Activated T-helper 1 cell treated with anti-CD3 and anti-CD28 coated beads, Interleukin-12 subunit alpha, Interleukin-12 subunit beta, Interleukin-2, Interleukin-4 antibody, amounts not matched to agents 30 ng/mL and 10 ng/mL and 1 ng/mL, durations not matched to agents 14 hours and 24 hours and 36 hours (primary cell): ENCODE measurements around the gene CHD2. TPM values are rescaled to one million over a fixed set of nuclear protein-coding genes. Genes with fewer than 3 reads are reported as not detected.
"Not testable (repeated sequence)": the region's sequence is repeated elsewhere in the genome, so short reads cannot be mapped to it uniquely, and the experiment has no call there.

Experiments used
- DNase-seq: peaks from one replicate; pipeline ENCODE4 v3.0.0; 2021; ENCODE audit warnings: low spot score
- H3K27ac Mint-ChIP-seq: one replicate; pipeline ENCODE4 v1.8.0; 2021; ENCODE audit warnings: mild to moderate bottlenecking, mixed read lengths
- H3K27me3 Mint-ChIP-seq: one replicate; pipeline ENCODE4 v1.8.0; 2022; ENCODE audit warnings: mild to moderate bottlenecking, moderate library complexity, mixed read lengths; ENCODE audit not compliant: insufficient read depth
- H3K36me3 Mint-ChIP-seq: one replicate; pipeline ENCODE4 v1.8.0; 2021; ENCODE audit warnings: low read depth, mixed read lengths
- H3K4me1 Mint-ChIP-seq: one replicate; pipeline ENCODE4 v1.8.0; 2021; ENCODE audit warnings: low read depth, mixed read lengths
- H3K4me3 Mint-ChIP-seq: one replicate; pipeline ENCODE4 v1.8.0; 2021; ENCODE audit warnings: mild to moderate bottlenecking, moderate library complexity, mixed read lengths
- H3K9me3 Mint-ChIP-seq: one replicate; pipeline ENCODE4 v1.8.0; 2021; ENCODE audit warnings: mixed read lengths
- intact Hi-C: fragments of 100-400 bp; cut with micrococcal nuclease; formaldehyde crosslinking; loops from one replicate; pipeline ENCODE4 v1.15.1; 2024
- total RNA-seq: library from RNA; stranded (reverse); gene quantifications from 2 replicates; pipeline ENCODE4 v1.2.3, GENCODE V29; 2022

The CHD2 gene
- 102 and 104 TPM in 2 replicates for total RNA-seq

DNA sequence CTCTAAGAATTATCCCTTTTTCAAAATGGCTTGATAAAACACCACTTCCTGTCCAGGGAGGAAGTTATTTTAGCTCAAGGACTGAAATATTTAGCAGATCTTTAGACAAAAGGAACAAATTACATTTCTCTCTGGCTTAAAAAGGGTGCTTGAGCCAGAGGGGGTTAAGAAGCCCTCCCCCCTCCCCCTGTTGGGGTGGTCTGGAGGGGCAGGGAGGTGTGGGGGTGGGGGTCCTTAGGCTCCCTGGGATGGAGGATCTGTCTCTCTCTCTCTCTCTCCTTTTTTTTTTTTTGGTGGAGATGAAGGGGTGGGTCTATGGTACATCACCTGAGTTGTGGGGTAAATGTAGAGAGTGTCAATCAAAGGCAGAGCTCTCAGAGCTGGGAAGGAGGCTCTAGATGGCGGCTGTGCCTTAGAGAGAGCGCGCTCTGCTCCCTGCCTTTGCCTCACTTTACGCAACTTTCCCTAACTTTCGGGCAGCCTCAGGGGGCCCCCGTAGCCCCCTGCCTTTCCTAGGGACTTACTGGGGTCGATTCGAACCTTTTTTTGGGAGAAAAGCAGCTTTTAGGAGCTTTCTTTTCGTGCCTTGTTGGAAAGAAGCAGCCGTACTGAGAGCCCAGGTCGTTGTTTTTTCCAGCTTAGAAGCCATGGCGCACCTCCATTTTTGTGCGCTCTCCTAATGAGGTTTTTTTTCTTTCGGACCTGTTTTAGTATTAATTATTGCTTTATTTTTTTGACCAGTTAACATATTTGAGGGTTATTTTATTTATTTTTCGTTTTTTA lies at the start of gene CHD2:
CHD2 (plus strand) TSS at position 377 of the 783 bp plus-strand sequence. CDS start 914 bp downstream, outside the sequence.
- Mint-ChIP-seq H3K27me3 (no peaks in the 10 kb centered on the region), H3K36me3 (peaks cover 66% of the 10 kb centered on the region), H3K9me3 (peaks cover 13% of the 10 kb centered on the region), H3K4me1 (peaks cover 62% of the 10 kb centered on the region), H3K27ac (peak within 1 kb of the TSS; percentile 98), H3K4me3 (peak within 1 kb of the TSS; percentile 93)
- intact Hi-C loops = loop anchor here (1.0 to 10.0 kb wide), 4 partner anchors 9 to 1332 kb away; partner anchors contain the start of genes MCTP2 and SLCO3A1
- peak; percentile 64 for DNase-seq

GRCh38 chr15:92853222-92853621 lies 46.9 kb upstream of the CHD2 start:
- Mint-ChIP-seq H3K36me3 (no peaks in the 10 kb centered on the region), H3K4me3 (no peak overlapping the region), H3K9me3 (no peaks in the 10 kb centered on the region), H3K4me1 (peaks cover 32% of the 10 kb centered on the region), H3K27ac (no peak overlapping the region), H3K27me3 (no peaks in the 10 kb centered on the region)
- DNase-seq = no peak
- intact Hi-C loops = no loop called here

- peaks cover 2% of the 10 kb centered on the region for H3K27me3 Mint-ChIP-seq
- no peak overlapping the region for H3K4me3 Mint-ChIP-seq
- H3K4me1 Mint-ChIP-seq = peaks cover 8% of the 10 kb centered on the region
- peaks cover 7% of the 10 kb centered on the region for H3K36me3 Mint-ChIP-seq
- peaks cover 14% of the 10 kb centered on the region for H3K9me3 Mint-ChIP-seq
- H3K27ac Mint-ChIP-seq = no peak overlapping the region
- DNase-seq = no peak
- intact Hi-C loops = no loop called here
These were observed 38.4 kb upstream of the CHD2 start for GRCh38 chr15:92861742-92862141.

- H3K36me3 Mint-ChIP-seq = peaks cover 7% of the 10 kb centered on the region
- H3K27me3 Mint-ChIP-seq = peaks cover 2% of the 10 kb centered on the region
- peaks cover 5% of the 10 kb centered on the region for H3K4me1 Mint-ChIP-seq
- no peak overlapping the region for H3K4me3 Mint-ChIP-seq
- H3K9me3 Mint-ChIP-seq = peaks cover 14% of the 10 kb centered on the region
- intact Hi-C loops = no loop called here
- H3K27ac Mint-ChIP-seq = no peak overlapping the region
- no peak for DNase-seq
These were observed 35.9 kb upstream of the CHD2 start for GRCh38 chr15:92864127-92864814.

GRCh38 chr15:92869263-92869940 lies 30.7 kb upstream of the CHD2 start:
- intact Hi-C loops = no loop called here
- no peak for DNase-seq
- Mint-ChIP-seq H3K9me3 (no peaks in the 10 kb centered on the region), H3K4me1 (peaks cover 7% of the 10 kb centered on the region), H3K36me3 (no peaks in the 10 kb centered on the region), H3K27me3 (peaks cover 1% of the 10 kb centered on the region), H3K4me3 (no peak overlapping the region), H3K27ac (no peak overlapping the region)

DNA sequence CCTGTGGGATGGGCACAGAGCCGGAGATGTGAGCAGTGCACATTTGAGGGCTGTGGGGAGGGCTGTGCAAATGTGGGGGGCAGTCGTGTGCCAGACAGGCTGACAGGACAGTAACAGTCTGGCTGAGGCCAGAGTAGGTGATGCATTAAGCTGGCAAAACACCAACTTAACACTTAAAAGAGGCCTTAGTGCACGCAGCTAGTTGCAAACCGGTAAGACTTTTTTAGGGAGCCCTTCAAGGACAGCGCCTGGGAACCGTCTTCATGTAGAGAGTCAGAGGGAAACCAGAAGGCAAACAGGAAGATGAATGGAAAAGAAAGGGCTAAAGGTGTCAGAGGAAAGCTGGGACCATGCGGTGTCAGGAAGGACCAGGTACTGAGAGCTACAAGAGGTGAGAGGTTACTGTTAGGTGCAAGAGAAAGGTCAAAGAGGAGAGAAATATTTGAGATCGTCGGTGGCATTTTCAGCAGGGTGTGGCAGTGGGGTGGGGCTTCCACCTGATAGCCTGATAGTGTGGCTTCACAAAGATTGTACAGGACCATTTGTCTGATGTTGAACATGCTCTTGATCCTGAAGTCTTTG lies 30.0 kb upstream of the CHD2 start:
- no peak overlapping the region for H3K4me3 Mint-ChIP-seq
- H3K9me3 Mint-ChIP-seq = no peaks in the 10 kb centered on the region
- H3K27ac Mint-ChIP-seq = no peak overlapping the region
- intact Hi-C loops = no loop called here
- DNase-seq = no peak
- H3K27me3 Mint-ChIP-seq = peaks cover 1% of the 10 kb centered on the region
- peaks cover 7% of the 10 kb centered on the region for H3K4me1 Mint-ChIP-seq
- H3K36me3 Mint-ChIP-seq = no peaks in the 10 kb centered on the region

DNA sequence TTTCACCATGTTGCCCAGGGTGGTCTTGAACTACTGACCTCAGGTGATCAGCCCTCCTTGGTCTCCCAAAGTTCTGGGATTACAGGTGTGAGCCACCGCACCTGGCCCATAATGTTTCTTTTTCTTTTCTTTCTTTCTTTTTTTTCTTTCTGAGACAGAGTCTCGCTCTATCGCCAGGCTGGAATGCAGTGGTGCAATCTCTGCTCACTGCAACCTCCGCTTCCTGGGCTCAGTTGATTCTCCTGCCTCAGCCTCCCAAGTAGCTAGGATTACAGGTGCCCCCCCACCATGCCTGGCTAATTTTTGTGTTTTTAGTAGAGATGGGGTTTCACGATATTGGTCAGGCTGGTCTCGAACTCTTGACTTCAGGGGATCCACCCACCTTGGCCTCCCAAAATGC lies 27.2 kb upstream of the CHD2 start:
- H3K27me3 Mint-ChIP-seq, H3K9me3 Mint-ChIP-seq, H3K27ac Mint-ChIP-seq, DNase-seq, H3K4me3 Mint-ChIP-seq, intact Hi-C loops, H3K36me3 Mint-ChIP-seq: not testable (repeated sequence)
- peaks cover 15% of the 10 kb centered on the region for H3K4me1 Mint-ChIP-seq

DNA sequence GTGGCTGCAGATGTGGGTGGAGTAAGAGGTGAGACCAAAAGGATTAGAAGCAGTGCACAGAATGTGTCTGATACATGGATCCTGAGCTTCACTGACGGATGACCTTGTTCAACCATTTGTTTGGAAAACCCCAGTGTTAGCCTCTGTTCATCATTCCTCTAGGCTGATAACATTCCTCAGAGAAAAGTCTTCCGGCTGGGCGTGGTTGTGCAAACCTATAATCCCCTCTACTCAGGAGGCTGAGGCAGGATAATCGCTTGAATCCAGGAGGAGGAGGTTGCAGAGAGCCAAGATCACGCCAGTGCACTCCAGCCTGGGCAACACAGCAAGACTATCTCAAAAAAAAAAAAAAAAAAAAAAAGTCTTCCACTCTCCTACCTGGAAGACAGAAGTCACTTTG lies 23.1 kb upstream of the CHD2 start:
- H3K4me1 Mint-ChIP-seq = peaks cover 36% of the 10 kb centered on the region
- H3K9me3 Mint-ChIP-seq = no peaks in the 10 kb centered on the region
- no peak overlapping the region for H3K27ac Mint-ChIP-seq
- no peaks in the 10 kb centered on the region for H3K27me3 Mint-ChIP-seq
- H3K4me3 Mint-ChIP-seq = no peak overlapping the region
- no peak for DNase-seq
- no peaks in the 10 kb centered on the region for H3K36me3 Mint-ChIP-seq
- intact Hi-C loops = no loop called here

DNA sequence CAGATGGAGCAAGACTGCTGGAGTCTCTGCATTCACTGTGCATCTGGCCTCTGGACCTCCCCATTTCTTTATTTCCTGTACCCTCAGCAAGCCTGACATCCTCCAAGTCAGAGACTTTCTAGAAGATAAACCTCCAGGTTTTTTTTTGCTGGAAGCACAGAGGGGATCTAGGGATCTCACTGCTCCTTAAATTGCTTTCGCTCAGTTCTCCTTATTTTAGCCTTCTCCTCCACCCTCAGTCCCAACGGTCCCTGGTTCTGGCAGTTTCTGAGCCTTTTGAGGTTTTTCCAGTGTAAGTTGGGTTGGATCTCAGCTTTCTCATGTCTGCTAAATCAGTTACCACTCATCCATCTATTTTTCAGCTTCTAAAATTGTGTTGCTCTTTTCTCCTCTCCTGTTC lies 22.7 kb upstream of the CHD2 start:
- Mint-ChIP-seq H3K4me1 (peaks cover 38% of the 10 kb centered on the region), H3K36me3 (no peaks in the 10 kb centered on the region), H3K9me3 (no peaks in the 10 kb centered on the region), H3K27me3 (no peaks in the 10 kb centered on the region), H3K27ac (no peak overlapping the region), H3K4me3 (no peak overlapping the region)
- intact Hi-C loops = no loop called here
- DNase-seq = no peak

DNA sequence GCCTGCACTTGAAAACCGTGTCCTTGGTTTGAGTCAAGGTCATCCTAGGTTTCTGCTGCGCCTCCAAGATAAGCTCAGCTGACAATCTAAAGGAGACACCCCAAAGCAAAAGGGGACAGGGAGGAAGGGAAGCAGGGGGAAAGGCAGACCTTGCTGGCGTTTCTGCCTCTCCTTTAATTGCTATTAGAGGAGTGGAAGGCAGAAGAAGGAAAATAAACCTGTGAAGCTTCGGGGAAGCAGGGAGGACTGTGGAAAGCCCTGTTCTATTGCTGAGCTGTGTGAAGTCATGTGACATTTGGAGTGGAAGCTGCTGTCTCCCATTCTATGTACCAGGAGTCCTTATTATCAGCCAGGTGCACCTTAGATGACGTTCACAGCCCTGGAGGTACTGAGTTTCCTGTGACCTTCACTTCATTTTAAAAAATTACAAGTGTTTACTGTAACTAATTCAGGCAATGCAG lies 21.5 kb upstream of the CHD2 start:
- DNase-seq = no peak
- H3K4me3 Mint-ChIP-seq = no peak overlapping the region
- no peaks in the 10 kb centered on the region for H3K9me3 Mint-ChIP-seq
- H3K27ac Mint-ChIP-seq = peak overlapping the region; percentile 14
- peaks cover 3% of the 10 kb centered on the region for H3K36me3 Mint-ChIP-seq
- intact Hi-C loops = no loop called here
- no peaks in the 10 kb centered on the region for H3K27me3 Mint-ChIP-seq
- H3K4me1 Mint-ChIP-seq = peaks cover 38% of the 10 kb centered on the region

- no peak for DNase-seq
- H3K27me3 Mint-ChIP-seq = no peaks in the 10 kb centered on the region
- intact Hi-C loops = loop anchor here (5.0 to 10.0 kb wide), 2 partner anchors 37 to 1945 kb away; partner anchors contain the start of genes HDDC3 and UNC45A
- H3K4me1 Mint-ChIP-seq = peaks cover 45% of the 10 kb centered on the region
- H3K36me3 Mint-ChIP-seq = peaks cover 16% of the 10 kb centered on the region
- peak overlapping the region; percentile 38 for H3K4me3 Mint-ChIP-seq
- H3K9me3 Mint-ChIP-seq = no peaks in the 10 kb centered on the region
- peak overlapping the region; percentile 97 for H3K27ac Mint-ChIP-seq
These were observed 20.0 kb upstream of the CHD2 start for GRCh38 chr15:92879949-92880725.

- intact Hi-C loops = loop anchor here (1.0 to 10.0 kb wide), 3 partner anchors 31 to 1946 kb away; partner anchors contain the start of genes HDDC3 and UNC45A
- H3K4me1 Mint-ChIP-seq = peaks cover 49% of the 10 kb centered on the region
- no peaks in the 10 kb centered on the region for H3K27me3 Mint-ChIP-seq
- H3K27ac Mint-ChIP-seq = peak overlapping the region; percentile 97
- DNase-seq = no peak
- no peaks in the 10 kb centered on the region for H3K9me3 Mint-ChIP-seq
- peak overlapping the region; percentile 87 for H3K4me3 Mint-ChIP-seq
- H3K36me3 Mint-ChIP-seq = peaks cover 21% of the 10 kb centered on the region
These were observed 19.3 kb upstream of the CHD2 start for GRCh38 chr15:92880796-92881195.
